Right atrium auricular region (tissue), 2 donors: ENCODE data around the gene PCK1. TPM values are rescaled to one million over a fixed set of nuclear protein-coding genes. Genes with fewer than 3 reads are reported as not detected.

ENCODE experiments used
- DNase-seq: peaks from one replicate; pipeline ENCODE4 v3.0.0-alpha.2; 2019; ENCODE audit warnings: low spot score
- H3K27ac ChIP-seq, 2 donors: fragments of 200-600 bp; sonication (generic); 1 replicate in 1 of 2; 2 replicates in 1 of 2; pipeline ENCODE4 v1.5.1; 2016 to 2019
- H3K27me3 ChIP-seq, 2 donors: fragments of 200-600 bp; sonication (generic); one replicate each; pipeline versions ENCODE4 v1.5.1 to v1.6.0; 2017 to 2019
- H3K36me3 ChIP-seq: fragments of 200-600 bp; sonication (generic); one replicate; pipeline ENCODE4 v1.5.1; 2016
- H3K4me1 ChIP-seq, 2 donors: fragments of 200-600 bp; sonication (generic); one replicate each; pipeline versions ENCODE4 v1.5.1 to v1.6.0; 2017 to 2019
- H3K4me3 ChIP-seq, 2 donors: fragments of 200-600 bp; sonication (generic); 1 replicate in 1 of 2; 2 replicates in 1 of 2; pipeline ENCODE4 v1.5.1; 2017 to 2019; ENCODE audit warnings: mild to moderate bottlenecking in 1 of 2, moderate library complexity in 1 of 2
- H3K9me3 ChIP-seq, 2 donors: fragments of 200-600 bp; sonication (generic); one replicate each; pipeline ENCODE4 v1.5.1; 2019
- total RNA-seq, 2 donors: library from RNA; depleted of rRNA; stranded (reverse); fragments of >200 nt; gene quantifications; one replicate each; pipeline ENCODE4 v1.1.0, GENCODE V29; 2016
- TF ChIP-seq, protein P1 (sequence below), 2 donors: fragments of 200-600 bp; sonication (generic); IDR thresholded peaks; one replicate each; pipeline ENCODE4 v1.5.1; 2019; ENCODE audit warnings: antibody characterized with exemption in 2 of 2

Gene PCK1
- total RNA-seq, 2 donors from 2014 or later: 0.52 to 4.7 TPM

DNA sequence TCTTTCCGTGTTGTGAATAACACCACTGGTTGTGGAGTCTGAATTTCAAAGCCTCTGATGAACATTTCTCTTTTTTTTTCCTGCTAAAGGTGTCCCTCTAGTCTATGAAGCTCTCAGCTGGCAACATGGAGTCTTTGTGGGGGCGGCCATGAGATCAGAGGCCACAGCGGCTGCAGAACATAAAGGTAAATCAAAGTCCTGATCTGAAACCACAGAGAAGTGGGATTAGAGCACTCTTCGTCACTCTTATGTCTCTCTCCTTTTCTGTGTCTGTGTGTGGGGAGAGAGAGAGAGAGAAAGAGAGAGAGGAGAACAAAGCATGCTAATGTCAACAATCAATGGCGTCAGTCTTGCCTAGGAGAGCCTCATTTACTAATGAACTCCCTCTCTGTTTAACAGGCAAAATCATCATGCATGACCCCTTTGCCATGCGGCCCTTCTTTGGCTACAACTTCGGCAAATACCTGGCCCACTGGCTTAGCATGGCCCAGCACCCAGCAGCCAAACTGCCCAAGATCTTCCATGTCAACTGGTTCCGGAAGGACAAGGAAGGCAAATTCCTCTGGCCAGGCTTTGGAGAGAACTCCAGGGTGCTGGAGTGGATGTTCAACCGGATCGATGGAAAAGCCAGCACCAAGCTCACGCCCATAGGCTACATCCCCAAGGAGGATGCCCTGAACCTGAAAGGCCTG, 4.2 kb downstream of the PCK1 start:
- Histone ChIP-seq H3K9me3 (no peaks in the 10 kb centered on the region), H3K4me1 (no peaks in the 10 kb centered on the region), H3K27me3 (no peaks in the 10 kb centered on the region), H3K27ac (no peak overlapping the region), H3K4me3 (no peak overlapping the region), H3K36me3 (no peaks in the 10 kb centered on the region)
- no peak for DNase-seq
- TF ChIP-seq, protein P1, sequence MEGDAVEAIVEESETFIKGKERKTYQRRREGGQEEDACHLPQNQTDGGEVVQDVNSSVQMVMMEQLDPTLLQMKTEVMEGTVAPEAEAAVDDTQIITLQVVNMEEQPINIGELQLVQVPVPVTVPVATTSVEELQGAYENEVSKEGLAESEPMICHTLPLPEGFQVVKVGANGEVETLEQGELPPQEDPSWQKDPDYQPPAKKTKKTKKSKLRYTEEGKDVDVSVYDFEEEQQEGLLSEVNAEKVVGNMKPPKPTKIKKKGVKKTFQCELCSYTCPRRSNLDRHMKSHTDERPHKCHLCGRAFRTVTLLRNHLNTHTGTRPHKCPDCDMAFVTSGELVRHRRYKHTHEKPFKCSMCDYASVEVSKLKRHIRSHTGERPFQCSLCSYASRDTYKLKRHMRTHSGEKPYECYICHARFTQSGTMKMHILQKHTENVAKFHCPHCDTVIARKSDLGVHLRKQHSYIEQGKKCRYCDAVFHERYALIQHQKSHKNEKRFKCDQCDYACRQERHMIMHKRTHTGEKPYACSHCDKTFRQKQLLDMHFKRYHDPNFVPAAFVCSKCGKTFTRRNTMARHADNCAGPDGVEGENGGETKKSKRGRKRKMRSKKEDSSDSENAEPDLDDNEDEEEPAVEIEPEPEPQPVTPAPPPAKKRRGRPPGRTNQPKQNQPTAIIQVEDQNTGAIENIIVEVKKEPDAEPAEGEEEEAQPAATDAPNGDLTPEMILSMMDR (IDR thresholded peaks at IDR 0.05): no peak

DNA sequence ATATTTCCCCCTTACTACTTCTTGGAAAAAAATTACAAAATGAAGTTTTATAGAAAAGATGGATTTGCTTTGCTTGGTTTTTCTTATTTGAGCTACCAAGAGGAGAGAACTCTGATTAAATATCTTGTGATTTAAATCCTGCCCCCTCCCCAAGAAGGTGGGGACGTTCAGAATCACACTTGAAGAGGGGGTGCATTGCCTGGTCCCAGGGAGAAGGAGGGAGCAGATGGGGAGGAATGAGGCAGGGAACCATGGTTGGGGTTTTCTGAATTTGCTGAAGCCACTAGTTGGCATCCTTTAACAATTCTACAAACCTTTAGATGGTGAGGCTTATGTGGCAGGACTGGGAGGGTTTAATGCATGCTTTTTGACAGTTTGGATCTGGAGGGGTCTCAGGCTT, 5.5 kb downstream of the PCK1 start:
- TF ChIP-seq, protein P1 (IDR thresholded peaks at IDR 0.05): no peak
- no peaks in the 10 kb centered on the region for H3K36me3 ChIP-seq
- H3K9me3 ChIP-seq: no peaks in the 10 kb centered on the region
- H3K27ac ChIP-seq: no peak overlapping the region
- H3K27me3 ChIP-seq: no peaks in the 10 kb centered on the region
- no peak for DNase-seq
- H3K4me3 ChIP-seq: no peak overlapping the region
- no peaks in the 10 kb centered on the region for H3K4me1 ChIP-seq

DNA sequence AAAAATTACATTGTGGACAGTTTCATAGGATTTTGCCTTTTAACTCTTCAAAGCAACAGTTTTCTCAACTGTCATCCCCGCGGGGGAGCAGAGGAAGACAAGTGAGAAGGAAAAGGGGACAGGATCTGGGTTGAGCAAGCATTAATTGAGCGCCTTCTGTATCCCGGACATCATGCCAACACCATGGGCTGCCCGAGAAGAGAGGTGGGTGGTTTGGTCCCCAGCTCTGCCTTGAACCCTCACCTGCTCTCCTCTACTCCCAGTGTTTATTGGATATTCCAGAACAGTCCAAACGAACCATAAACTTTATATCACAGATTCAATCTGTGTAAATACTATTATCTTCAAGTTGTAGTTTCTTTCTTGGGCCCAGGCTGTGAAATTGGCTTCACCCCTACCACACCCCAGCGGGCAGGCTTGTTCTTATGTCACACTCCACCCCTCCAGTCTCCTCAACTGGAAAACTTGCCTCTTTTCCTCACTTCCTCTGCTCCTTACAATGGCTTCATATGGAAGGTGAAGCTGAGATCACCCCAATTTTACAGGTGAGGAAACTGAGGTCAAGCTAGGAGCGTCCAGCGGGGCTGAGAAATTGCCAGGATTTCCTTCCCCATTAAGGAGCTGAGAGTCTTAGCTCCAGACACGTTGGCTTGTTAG, 6.0 kb downstream of the PCK1 start:
- no peak overlapping the region for H3K4me3 ChIP-seq
- no peaks in the 10 kb centered on the region for H3K27me3 ChIP-seq
- H3K9me3 ChIP-seq: no peaks in the 10 kb centered on the region
- H3K36me3 ChIP-seq: no peaks in the 10 kb centered on the region
- no peak overlapping the region for H3K27ac ChIP-seq
- TF ChIP-seq, protein P1 (IDR thresholded peaks at IDR 0.05): no peak
- no peak for DNase-seq
- H3K4me1 ChIP-seq: no peaks in the 10 kb centered on the region

DNA sequence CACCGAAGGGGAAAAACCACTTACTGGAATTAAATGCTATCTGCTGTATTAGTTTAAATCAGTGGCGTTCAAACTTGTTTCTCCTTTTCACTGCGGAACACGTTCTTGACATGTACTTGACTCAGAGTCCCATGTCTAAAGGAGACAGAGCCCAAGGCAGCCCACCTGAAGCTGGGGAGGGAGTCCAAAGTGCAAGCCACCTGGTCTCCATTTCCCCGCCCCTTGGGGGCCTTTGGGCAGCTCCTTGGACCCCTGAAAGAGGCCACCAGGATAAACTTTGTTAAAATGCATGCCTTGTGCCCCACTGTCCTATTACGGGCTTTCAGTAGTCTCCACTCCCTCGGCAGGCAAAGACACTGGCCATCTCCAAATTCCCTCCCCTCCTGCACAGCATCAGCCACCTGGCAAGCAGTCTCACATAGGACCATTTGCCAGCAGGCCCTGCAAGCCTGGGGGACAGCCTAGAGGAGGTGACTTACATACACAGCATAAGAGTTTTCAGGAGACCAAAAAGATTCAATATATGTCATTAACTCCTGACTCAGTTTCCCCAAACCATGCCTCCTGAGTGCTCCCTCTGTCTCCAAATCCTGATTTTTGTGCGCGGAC, 6.7 kb downstream of the PCK1 start:
- H3K4me1 ChIP-seq: no peaks in the 10 kb centered on the region
- no peak overlapping the region for H3K27ac ChIP-seq
- TF ChIP-seq, protein P1 (IDR thresholded peaks at IDR 0.05): no peak
- no peaks in the 10 kb centered on the region for H3K27me3 ChIP-seq
- no peak for DNase-seq
- H3K4me3 ChIP-seq: no peak overlapping the region
- H3K9me3 ChIP-seq: no peaks in the 10 kb centered on the region
- no peaks in the 10 kb centered on the region for H3K36me3 ChIP-seq

DNA sequence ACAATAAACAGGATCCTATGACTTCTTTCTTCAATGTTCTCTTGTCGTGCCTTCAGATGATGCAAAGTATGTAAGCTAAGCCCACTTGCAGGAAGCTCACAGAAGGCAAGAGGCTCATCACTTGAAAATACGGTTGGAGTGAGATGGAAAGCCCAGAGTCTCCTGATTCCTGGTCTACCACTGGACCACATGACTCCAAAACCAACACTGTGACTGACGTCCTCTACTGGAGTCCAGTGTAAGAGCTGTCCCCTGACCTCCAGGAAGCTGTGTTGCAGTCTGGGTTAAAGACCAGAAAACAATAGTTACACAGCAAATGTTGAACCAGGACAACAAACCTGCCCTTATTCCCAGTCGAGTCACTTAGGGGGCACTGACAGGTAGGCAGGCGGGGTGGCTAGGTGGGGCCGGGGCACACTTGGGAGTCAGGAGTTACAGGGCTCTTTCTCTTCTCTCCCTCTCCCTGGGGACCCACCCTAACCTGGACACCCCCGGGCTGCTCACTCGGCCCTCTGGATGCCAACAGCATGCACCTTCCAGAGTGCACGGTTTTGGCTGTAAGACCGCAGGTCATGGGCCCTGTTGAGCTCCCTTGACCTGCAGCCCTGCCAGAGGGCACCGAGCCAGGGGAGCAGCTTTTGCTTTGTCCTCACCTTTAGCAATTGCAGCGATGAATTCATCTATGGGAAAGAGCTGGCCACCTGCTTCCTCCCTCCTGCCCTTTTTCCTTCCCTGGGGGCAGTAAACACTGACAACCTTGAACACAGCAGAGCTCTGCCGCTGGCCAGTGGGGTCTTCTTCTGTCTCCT, 7.4 kb downstream of the PCK1 start:
- Histone ChIP-seq H3K9me3 (no peaks in the 10 kb centered on the region), H3K27me3 (no peaks in the 10 kb centered on the region), H3K4me1 (no peaks in the 10 kb centered on the region), H3K36me3 (no peaks in the 10 kb centered on the region), H3K27ac (no peak overlapping the region), H3K4me3 (no peak overlapping the region)
- no peak for DNase-seq
- TF ChIP-seq, protein P1 (IDR thresholded peaks at IDR 0.05): no peak
